Activated CD8-positive, alpha-beta T cell treated with anti-CD3 and anti-CD28 coated beads for 36 hours (primary cell): ENCODE data around the gene BCL2. TPM values are rescaled to one million over a fixed set of nuclear protein-coding genes. Genes with fewer than 3 reads are reported as not detected.

Experiments
- ATAC-seq: fragments of 200-7000 bp; cut with Tn5 transposase; one replicate; pipeline ENCODE4 v1.10.0; 2021; ENCODE audit warnings: mild to moderate bottlenecking, moderate library complexity
- CTCF ChIA-PET: fragments of 350-600 bp; sonication (Branson Sonifier 250); formaldehyde crosslinking; loops from one replicate; lab custom pipeline; 2021; ENCODE audit warnings: antibody characterized with exemption; lab: Charles Lee
- POLR2A ChIA-PET: fragments of 350-600 bp; sonication (Branson Sonifier 250); formaldehyde crosslinking; loops from one replicate; lab custom pipeline; 2021; ENCODE audit warnings: antibody characterized with exemption; lab: Charles Lee
- DNase-seq: peaks from one replicate; pipeline ENCODE4 v3.0.0-alpha.2; 2020
- H3K27ac Mint-ChIP-seq: one replicate; pipeline ENCODE4 v1.8.0; 2021; ENCODE audit warnings: mild to moderate bottlenecking, mixed read lengths
- H3K27me3 Mint-ChIP-seq: one replicate; pipeline ENCODE4 v1.8.0; 2021; ENCODE audit warnings: mixed read lengths
- H3K36me3 Mint-ChIP-seq: one replicate; pipeline ENCODE4 v1.8.0; 2021; ENCODE audit warnings: low read depth, mixed read lengths
- H3K4me1 Mint-ChIP-seq: one replicate; pipeline ENCODE4 v1.8.0; 2021; ENCODE audit warnings: low read depth, mixed read lengths
- H3K4me3 Mint-ChIP-seq: one replicate; pipeline ENCODE4 v1.8.0; 2021; ENCODE audit warnings: mild to moderate bottlenecking, moderate library complexity, mixed read lengths
- H3K9me3 Mint-ChIP-seq: one replicate; pipeline ENCODE4 v1.8.0; 2021; ENCODE audit warnings: mixed read lengths
- intact Hi-C: fragments of 100-400 bp; cut with micrococcal nuclease; formaldehyde crosslinking; loops from one replicate; pipeline ENCODE4 v1.10.0; 2022
- total RNA-seq, 2 experiments: library from RNA; stranded (reverse); gene quantifications; one replicate each; pipeline ENCODE4 v1.2.3, GENCODE V29; 2021
- TF ChIP-seq, protein P1 (sequence below): fragments of 200-600 bp; IDR thresholded peaks from one replicate; pipeline ENCODE4 v1.8.0; 2022; ENCODE audit warnings: antibody characterized with exemption, mild to moderate bottlenecking

Gene BCL2
- total RNA-seq, 2 experiments from 2014 or later, result 104 to 107 TPM

- ATAC-seq (peak; percentile 19), DNase-seq (no peak)
- no peaks in the 10 kb centered on the region for H3K9me3 Mint-ChIP-seq
- H3K27ac Mint-ChIP-seq, result peak overlapping the region; percentile 89
- H3K4me3 Mint-ChIP-seq, result peak overlapping the region; percentile 44
- peaks cover 79% of the 10 kb centered on the region for H3K36me3 Mint-ChIP-seq
- CTCF ChIA-PET, result interaction anchor here (4.0 kb wide), 1 partner anchor 17 kb away, joined by 26 read pairs; the partner anchor contains the start of gene BCL2
- POLR2A ChIA-PET, result interaction anchor here (0.6 to 3.0 kb wide), 5 partner anchors 17 to 221 kb away, joined by 3 to 23 read pairs (median 4); partner anchors contain the start of gene BCL2
- TF ChIP-seq, protein P1, sequence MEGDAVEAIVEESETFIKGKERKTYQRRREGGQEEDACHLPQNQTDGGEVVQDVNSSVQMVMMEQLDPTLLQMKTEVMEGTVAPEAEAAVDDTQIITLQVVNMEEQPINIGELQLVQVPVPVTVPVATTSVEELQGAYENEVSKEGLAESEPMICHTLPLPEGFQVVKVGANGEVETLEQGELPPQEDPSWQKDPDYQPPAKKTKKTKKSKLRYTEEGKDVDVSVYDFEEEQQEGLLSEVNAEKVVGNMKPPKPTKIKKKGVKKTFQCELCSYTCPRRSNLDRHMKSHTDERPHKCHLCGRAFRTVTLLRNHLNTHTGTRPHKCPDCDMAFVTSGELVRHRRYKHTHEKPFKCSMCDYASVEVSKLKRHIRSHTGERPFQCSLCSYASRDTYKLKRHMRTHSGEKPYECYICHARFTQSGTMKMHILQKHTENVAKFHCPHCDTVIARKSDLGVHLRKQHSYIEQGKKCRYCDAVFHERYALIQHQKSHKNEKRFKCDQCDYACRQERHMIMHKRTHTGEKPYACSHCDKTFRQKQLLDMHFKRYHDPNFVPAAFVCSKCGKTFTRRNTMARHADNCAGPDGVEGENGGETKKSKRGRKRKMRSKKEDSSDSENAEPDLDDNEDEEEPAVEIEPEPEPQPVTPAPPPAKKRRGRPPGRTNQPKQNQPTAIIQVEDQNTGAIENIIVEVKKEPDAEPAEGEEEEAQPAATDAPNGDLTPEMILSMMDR, result no peak
- H3K27me3 Mint-ChIP-seq, result no peaks in the 10 kb centered on the region
- peaks cover 83% of the 10 kb centered on the region for H3K4me1 Mint-ChIP-seq
- intact Hi-C loops, result loop anchor here (2.0 to 5.0 kb wide), 4 partner anchors 15 to 144 kb away; no protein-coding TSS in a partner anchor
These were observed 18.1 kb downstream of the BCL2 start for GRCh38 chr18:63301434-63301833.

GRCh38 chr18:63299837-63300745 is 19.5 kb downstream of the BCL2 start:
- Mint-ChIP-seq H3K9me3 (no peaks in the 10 kb centered on the region), H3K4me1 (peaks cover 81% of the 10 kb centered on the region), H3K27ac (peak overlapping the region; percentile 89), H3K27me3 (no peaks in the 10 kb centered on the region), H3K36me3 (peaks cover 85% of the 10 kb centered on the region), H3K4me3 (peak overlapping the region; percentile 32)
- ATAC-seq (peak; percentile 77), DNase-seq (peak; percentile 83)
- POLR2A ChIA-PET, result interaction anchor here (0.6 to 2.8 kb wide), 7 partner anchors 10 to 138 kb away, joined by 3 to 13 read pairs (median 5); partner anchors contain the start of gene BCL2
- TF ChIP-seq, protein P1, result no peak
- CTCF ChIA-PET, result interaction anchor here (0.5 to 4.0 kb wide), 5 partner anchors 15 to 145 kb away, joined by 3 to 26 read pairs (median 3); partner anchors contain the start of gene BCL2
- intact Hi-C loops, result loop anchor here (2.0 to 5.0 kb wide), 4 partner anchors 17 to 143 kb away; no protein-coding TSS in a partner anchor

GRCh38 chr18:63298400-63299365 is 20.9 kb downstream of the BCL2 start:
- Mint-ChIP-seq H3K4me3 (peak overlapping the region; percentile 32), H3K27ac (peak overlapping the region; percentile 89), H3K27me3 (no peaks in the 10 kb centered on the region), H3K4me1 (peaks cover 74% of the 10 kb centered on the region), H3K36me3 (peaks cover 81% of the 10 kb centered on the region), H3K9me3 (no peaks in the 10 kb centered on the region)
- TF ChIP-seq, protein P1, result no peak
- ATAC-seq (no peak), DNase-seq (peak; percentile 56)
- CTCF ChIA-PET, result interaction anchor here (0.7 to 1.9 kb wide), 6 partner anchors 8 to 167 kb away, joined by 3 to 9 read pairs (median 4); no protein-coding TSS in a partner anchor
- POLR2A ChIA-PET, result interaction anchor here (0.7 to 2.8 kb wide), 8 partner anchors 8 to 143 kb away, joined by 3 to 13 read pairs (median 4); partner anchors contain the start of gene BCL2
- intact Hi-C loops, result no loop called here

- POLR2A ChIA-PET, result interaction anchor here (1.1 to 2.8 kb wide), 2 partner anchors 10 to 20 kb away, joined by 3 to 13 read pairs; partner anchors contain the start of gene BCL2
- intact Hi-C loops, result no loop called here
These were observed 21.7 kb downstream of the BCL2 start for GRCh38 chr18:63297687-63298399.

More at GRCh38 chr18:63297687-63298399, 21.7 kb downstream of the BCL2 start:
- H3K9me3 Mint-ChIP-seq, result no peaks in the 10 kb centered on the region
- ATAC-seq (no peak), DNase-seq (no peak)
- no peak overlapping the region for H3K4me3 Mint-ChIP-seq
- peaks cover 84% of the 10 kb centered on the region for H3K36me3 Mint-ChIP-seq
- H3K27ac Mint-ChIP-seq, result peak overlapping the region; percentile 82
- no peaks in the 10 kb centered on the region for H3K27me3 Mint-ChIP-seq
- peaks cover 77% of the 10 kb centered on the region for H3K4me1 Mint-ChIP-seq
- TF ChIP-seq, protein P1, result no peak
- CTCF ChIA-PET, result interaction anchor here (0.9 to 1.9 kb wide), 5 partner anchors 9 to 39 kb away, joined by 3 to 9 read pairs (median 4); no protein-coding TSS in a partner anchor
